ENCODE measurements around the gene DPH2.

DNA sequence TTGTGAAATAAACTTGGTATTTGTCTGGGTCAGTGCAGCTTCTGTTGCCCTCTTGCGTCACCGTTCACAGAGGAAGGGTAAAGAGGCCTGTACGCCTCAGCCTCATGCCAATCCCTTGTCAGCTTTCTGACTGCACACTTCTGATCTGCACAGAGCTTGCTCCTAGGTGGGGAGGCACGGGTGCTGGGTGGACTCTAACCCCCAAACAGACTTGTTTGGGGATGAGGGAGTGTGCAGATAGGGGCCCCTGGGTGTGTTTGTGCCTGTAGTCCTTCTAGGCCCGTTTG is 8.4 kb downstream of the DPH2 start:
- TF ChIP-seq EZH2 (IDR thresholded peaks at IDR 0.05), result no peak
- TF ChIP-seq POLR2AphosphoS5 (IDR thresholded peaks at IDR 0.05; ENCODE audit: borderline replicate concordance, low read depth, low read length), result no peak
